ENCODE results near the gene SLC39A7.

DNA sequence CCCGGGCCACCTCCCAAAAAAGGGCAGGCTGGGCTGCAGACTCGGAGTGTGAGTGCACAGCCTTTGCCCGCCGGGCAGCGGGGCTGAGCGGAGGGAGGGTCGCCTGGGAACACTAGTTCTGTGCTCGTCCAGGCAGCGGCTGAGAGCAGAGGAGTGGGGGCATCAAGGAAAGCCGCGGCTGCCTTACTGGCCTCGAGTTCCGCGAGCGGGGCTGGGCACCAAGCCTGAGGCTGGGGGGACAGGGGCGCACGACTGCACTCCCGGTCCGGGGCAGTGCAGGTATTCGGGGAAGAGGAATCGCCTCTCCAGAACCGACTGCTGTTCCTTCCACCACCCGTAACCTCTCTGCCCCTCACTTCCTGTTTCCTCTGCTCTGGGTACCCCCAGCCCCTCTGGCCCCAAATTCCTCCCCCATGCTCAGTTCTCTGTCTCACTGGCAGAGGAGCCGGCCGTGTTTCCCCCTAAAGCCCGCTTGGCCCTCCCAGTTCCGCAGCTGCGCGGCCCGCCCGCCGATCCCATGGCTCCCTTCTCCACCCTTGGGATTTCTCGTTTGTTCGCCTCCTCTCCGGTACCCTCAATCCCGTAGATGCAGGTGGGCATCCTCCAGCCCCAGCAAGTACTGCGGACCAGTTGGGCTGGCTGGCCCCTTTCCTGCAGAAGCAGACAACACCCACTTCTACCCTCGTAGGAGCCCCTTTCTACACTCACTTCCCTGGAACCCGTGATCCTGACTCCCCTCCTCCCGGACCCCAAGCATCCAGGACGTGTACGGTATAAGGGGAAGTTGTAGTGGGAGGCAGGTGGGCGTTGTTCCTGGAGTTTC is 12.7 kb downstream of the SLC39A7 start:
- TF ChIP-seq TCF7L2 (IDR thresholded peaks at IDR 0.05; ENCODE audit: borderline replicate concordance, extremely low read depth, insufficient read depth, insufficient read length) (no peak), EZH2 (IDR thresholded peaks at IDR 0.05) (no peak), POLR2A (IDR thresholded peaks at IDR 0.05; ENCODE audit: borderline replicate concordance, extremely low read depth, insufficient read depth, insufficient read length) (no peak)
- TF ChIP-seq, protein P1, sequence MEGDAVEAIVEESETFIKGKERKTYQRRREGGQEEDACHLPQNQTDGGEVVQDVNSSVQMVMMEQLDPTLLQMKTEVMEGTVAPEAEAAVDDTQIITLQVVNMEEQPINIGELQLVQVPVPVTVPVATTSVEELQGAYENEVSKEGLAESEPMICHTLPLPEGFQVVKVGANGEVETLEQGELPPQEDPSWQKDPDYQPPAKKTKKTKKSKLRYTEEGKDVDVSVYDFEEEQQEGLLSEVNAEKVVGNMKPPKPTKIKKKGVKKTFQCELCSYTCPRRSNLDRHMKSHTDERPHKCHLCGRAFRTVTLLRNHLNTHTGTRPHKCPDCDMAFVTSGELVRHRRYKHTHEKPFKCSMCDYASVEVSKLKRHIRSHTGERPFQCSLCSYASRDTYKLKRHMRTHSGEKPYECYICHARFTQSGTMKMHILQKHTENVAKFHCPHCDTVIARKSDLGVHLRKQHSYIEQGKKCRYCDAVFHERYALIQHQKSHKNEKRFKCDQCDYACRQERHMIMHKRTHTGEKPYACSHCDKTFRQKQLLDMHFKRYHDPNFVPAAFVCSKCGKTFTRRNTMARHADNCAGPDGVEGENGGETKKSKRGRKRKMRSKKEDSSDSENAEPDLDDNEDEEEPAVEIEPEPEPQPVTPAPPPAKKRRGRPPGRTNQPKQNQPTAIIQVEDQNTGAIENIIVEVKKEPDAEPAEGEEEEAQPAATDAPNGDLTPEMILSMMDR (IDR thresholded peaks at IDR 0.05 in 2 of 3, conservative IDR thresholded peaks at IDR 0.05 in 1 of 3; ENCODE audit: borderline replicate concordance in 1 of 3, insufficient read depth in 1 of 3, low read depth in 2 of 3, low read length in 2 of 3) = no peak
